Measurements from ENCODE around the gene TMEM202. TPM values are rescaled to one million over a fixed set of nuclear protein-coding genes. Genes with fewer than 3 reads are reported as not detected.
"Not testable (repeated sequence)": the region's sequence is repeated elsewhere in the genome, so short reads cannot be mapped to it uniquely, and the experiment has no call there.

The TMEM202 gene
- total and polyA plus RNA-seq, 2 donors (not counting 1 experiment from before 2014, with no cell fraction given) = not detected

DNA sequence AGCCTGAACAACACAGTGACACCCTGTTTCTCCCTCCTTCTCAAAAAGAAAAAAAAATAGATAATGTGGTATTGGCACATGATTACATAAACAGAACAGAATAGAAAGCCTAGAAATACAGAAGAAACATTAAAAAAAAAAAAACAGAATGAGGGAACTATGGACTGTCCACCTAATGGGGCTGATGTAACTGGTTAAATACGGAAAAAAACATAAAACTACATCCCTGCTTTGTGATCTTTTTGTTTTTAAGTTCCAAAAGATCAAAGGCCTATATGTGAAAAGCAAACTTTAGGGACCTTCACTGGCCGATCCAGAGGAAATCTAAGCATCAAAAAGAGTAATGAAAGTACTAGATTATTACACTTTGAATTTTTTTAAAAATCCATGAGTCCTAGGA lies 17.2 kb downstream of the TMEM202 start:
- peaks cover 9% of the 10 kb centered on the region for H3K27me3 Mint-ChIP-seq
- TF ChIP-seq EZH2 (IDR thresholded peaks at IDR 0.05; ENCODE audit: borderline replicate concordance, insufficient read depth, low read depth, low read length, poor library complexity, severe bottlenecking) (no peak), CTCF (IDR thresholded peaks at IDR 0.05) (no peak)
- H3K4me1 Mint-ChIP-seq = peaks cover 2% of the 10 kb centered on the region
- DNase-seq = no peak
- WGBS (ENCODE audit: insufficient coverage) = no CpG with 5 or more reads among the region's 2 CpGs
- H3K36me3 ChIP-seq (replicated peaks in 1 of 2; ENCODE audit: control extremely low read depth in 1 of 2, control insufficient read depth in 1 of 2, extremely low read depth in 1 of 2, insufficient read depth in 2 of 2, low read length in 1 of 2) = no peaks in the 10 kb centered on the region
- no peak overlapping the region for H3K27ac Mint-ChIP-seq
- H3K4me1 ChIP-seq (ENCODE audit: control insufficient read depth in 2 of 2, insufficient read depth in 2 of 2, low read length in 2 of 2) = peaks cover 0 to under 1% of the 10 kb centered on the region in 2 donors
- ChIA-PET POLR2A (no interaction called here), CTCF (no interaction called here)
- H3K9me3 Mint-ChIP-seq (ENCODE audit: insufficient read depth) = no peaks in the 10 kb centered on the region
- H3K4me3 ChIP-seq (ENCODE audit: control extremely low read depth in 1 of 5, extremely low read depth in 1 of 5, insufficient read depth in 1 of 5, low read depth in 2 of 5, low read length in 4 of 5) = no peak overlapping the region
- no peaks in the 10 kb centered on the region for H4K20me1 ChIP-seq (ENCODE audit: control insufficient read depth, insufficient read depth, low read length, poor library complexity, severe bottlenecking)
- intact Hi-C loops (cut with micrococcal nuclease) = no loop called here
- H3K79me2 ChIP-seq (ENCODE audit: control insufficient read depth, insufficient read depth, low read length) = no peaks in the 10 kb centered on the region
- no peak overlapping the region for H3K9ac ChIP-seq (ENCODE audit: low read length)
- no peak overlapping the region for H3K27ac ChIP-seq (ENCODE audit: low read length in 2 of 2)
- H3K27me3 ChIP-seq (replicated peaks in 1 of 4; ENCODE audit: control extremely low read depth in 1 of 4, control insufficient read depth in 3 of 4, insufficient read depth in 4 of 4, low read length in 3 of 4) = peaks cover 0 to 6% (median 0%) of the 10 kb centered on the region in 4 experiments
- no peak overlapping the region for H3K4me3 Mint-ChIP-seq
- H3K9me3 ChIP-seq (ENCODE audit: control extremely low read depth in 1 of 3, control insufficient read depth in 2 of 3, insufficient read depth in 1 of 3, low read length in 2 of 3) = peaks cover 0 to 4% (median 1%) of the 10 kb centered on the region in 3 donors
- ATAC-seq (ENCODE audit: low read depth) = no peak
- H3K4me2 ChIP-seq (replicated peaks; ENCODE audit: low read depth, low read length, poor library complexity, severe bottlenecking) = no peak overlapping the region
- H2AFZ ChIP-seq (ENCODE audit: insufficient read depth, low read depth, low read length, poor library complexity, severe bottlenecking) = no peak overlapping the region

DNA sequence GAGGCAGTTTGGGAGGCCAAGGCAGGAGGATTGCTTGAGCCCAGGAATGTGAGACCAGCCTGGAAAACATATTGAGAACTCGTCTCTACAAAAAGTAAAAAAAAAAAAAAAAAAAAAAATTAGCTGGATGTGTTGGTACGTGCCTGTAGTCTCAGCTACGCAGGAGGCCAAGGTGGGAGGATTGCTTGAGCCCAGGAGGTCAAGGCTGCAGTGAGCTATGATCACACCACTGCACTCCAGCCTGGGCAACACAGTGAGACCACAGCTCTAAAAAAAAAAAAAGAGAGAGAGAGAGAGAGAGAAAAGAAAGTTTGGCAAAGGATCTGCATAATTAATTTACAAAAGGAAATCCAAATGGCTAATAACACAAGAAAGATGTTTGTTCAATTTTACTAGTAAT lies 21.7 kb downstream of the TMEM202 start:
- H3K4me1 ChIP-seq (ENCODE audit: control insufficient read depth in 2 of 2, insufficient read depth in 2 of 2, low read length in 2 of 2); H3K9me3 Mint-ChIP-seq (ENCODE audit: insufficient read depth); H4K20me1 ChIP-seq (ENCODE audit: control insufficient read depth, insufficient read depth, low read length, poor library complexity, severe bottlenecking); H2AFZ ChIP-seq (ENCODE audit: insufficient read depth, low read depth, low read length, poor library complexity, severe bottlenecking); H3K27ac Mint-ChIP-seq; intact Hi-C loops (cut with micrococcal nuclease); H3K9me3 ChIP-seq (ENCODE audit: control extremely low read depth in 1 of 3, control insufficient read depth in 2 of 3, insufficient read depth in 1 of 3, low read length in 2 of 3); H3K4me3 Mint-ChIP-seq; POLR2A ChIA-PET; H3K27ac ChIP-seq (ENCODE audit: low read length in 2 of 2); CTCF ChIA-PET; H3K4me3 ChIP-seq (ENCODE audit: control extremely low read depth in 1 of 5, extremely low read depth in 1 of 5, insufficient read depth in 1 of 5, low read depth in 2 of 5, low read length in 4 of 5); H3K36me3 ChIP-seq (replicated peaks in 1 of 2; ENCODE audit: control extremely low read depth in 1 of 2, control insufficient read depth in 1 of 2, extremely low read depth in 1 of 2, insufficient read depth in 2 of 2, low read length in 1 of 2); ATAC-seq (ENCODE audit: low read depth); DNase-seq; H3K27me3 Mint-ChIP-seq; H3K27me3 ChIP-seq (replicated peaks in 1 of 4; ENCODE audit: control extremely low read depth in 1 of 4, control insufficient read depth in 3 of 4, insufficient read depth in 4 of 4, low read length in 3 of 4); H3K4me1 Mint-ChIP-seq; H3K9ac ChIP-seq (ENCODE audit: low read length); H3K4me2 ChIP-seq (replicated peaks; ENCODE audit: low read depth, low read length, poor library complexity, severe bottlenecking); H3K79me2 ChIP-seq (ENCODE audit: control insufficient read depth, insufficient read depth, low read length): not testable (repeated sequence)
- no CpG with 5 or more reads among the region's 3 CpGs for WGBS (ENCODE audit: insufficient coverage)

Data from B cell (primary cell).